SK-N-SH treated with all-trans-retinoic acid at 6 μM for 48 hours (cell line): ENCODE data around the gene SAXO1.

Experiments used
- ATAC-seq: fragments of 200-7000 bp; cut with Tn5 transposase; 3 replicates; pipeline ENCODE4 v1.9.1; 2020; ENCODE audit warnings: mild to moderate bottlenecking, moderate library complexity
- ARNTL ChIP-seq: fragments of 450-650 bp; formaldehyde crosslinking; IDR thresholded peaks from 2 replicates; pipeline ENCODE4 v1.5.0; 2020; ENCODE audit warnings: low read depth, mild to moderate bottlenecking, moderate library complexity, borderline replicate concordance
- BACH2 ChIP-seq: fragments of 250-450 bp; sonication (Bioruptor Pico); IDR thresholded peaks from 2 replicates; pipeline ENCODE4 v1.9.0; 2021; ENCODE audit warnings: mild to moderate bottlenecking, borderline replicate concordance
- CSDC2 ChIP-seq: fragments of 250-450 bp; sonication (Bioruptor Pico); IDR thresholded peaks from 2 replicates; pipeline ENCODE4 v1.5.0; 2020; ENCODE audit warnings: mild to moderate bottlenecking, moderate library complexity
- ESRRG ChIP-seq: fragments of 250-450 bp; sonication (Bioruptor Pico); IDR thresholded peaks from 2 replicates; pipeline ENCODE4 v1.6.1; 2021; ENCODE audit warnings: mild to moderate bottlenecking
- GLIS3 ChIP-seq: fragments of 250-450 bp; sonication (Bioruptor Pico); IDR thresholded peaks from 2 replicates; pipeline ENCODE4 v1.5.0; 2020; ENCODE audit warnings: mild to moderate bottlenecking, moderate library complexity
- ISL1 ChIP-seq: fragments of 250-450 bp; sonication (Bioruptor Pico); IDR thresholded peaks from 2 replicates; pipeline ENCODE4 v2.1.2; 2022; ENCODE audit warnings: mild to moderate bottlenecking, moderate library complexity
- OSR1 ChIP-seq: fragments of 250-450 bp; sonication (Bioruptor Pico); IDR thresholded peaks from 2 replicates; pipeline ENCODE4 v1.8.0; 2022; ENCODE audit warnings: moderate library complexity, mild to moderate bottlenecking, inconsistent platforms
- PPARA ChIP-seq: fragments of 250-450 bp; sonication (Bioruptor Pico); IDR thresholded peaks from 2 replicates; pipeline ENCODE4 v1.5.0; 2020; ENCODE audit warnings: mild to moderate bottlenecking, borderline replicate concordance
- RARB ChIP-seq: fragments of 250-450 bp; sonication (Bioruptor Pico); IDR thresholded peaks from 2 replicates; pipeline ENCODE4 v1.8.0; 2021; ENCODE audit warnings: mild to moderate bottlenecking, moderate library complexity
- SNAI2 ChIP-seq: fragments of 250-450 bp; sonication (Bioruptor Pico); IDR thresholded peaks from 2 replicates; pipeline ENCODE4 v1.5.0; 2020; ENCODE audit warnings: mild to moderate bottlenecking, moderate library complexity
- TCF4 ChIP-seq: fragments of 250-450 bp; sonication (Bioruptor Pico); IDR thresholded peaks from 2 replicates; pipeline ENCODE4 v1.8.0; 2021; ENCODE audit warnings: mild to moderate bottlenecking, moderate library complexity, borderline replicate concordance
- TOX ChIP-seq: fragments of 250-450 bp; sonication (Bioruptor Pico); IDR thresholded peaks from 2 replicates; pipeline ENCODE4 v1.8.0; 2021; ENCODE audit warnings: mild to moderate bottlenecking, moderate library complexity, borderline replicate concordance
- ZC3H10 ChIP-seq: fragments of 250-450 bp; sonication (Bioruptor Pico); IDR thresholded peaks from 2 replicates; pipeline ENCODE4 v1.5.1; 2021; ENCODE audit warnings: mild to moderate bottlenecking, moderate library complexity
- ZFP3 ChIP-seq: fragments of 250-450 bp; sonication (Bioruptor Pico); IDR thresholded peaks from 2 replicates; pipeline ENCODE4 v1.5.0; 2020; ENCODE audit warnings: mild to moderate bottlenecking, moderate library complexity
- ZFP30 ChIP-seq: fragments of 450-650 bp; formaldehyde crosslinking; IDR thresholded peaks from 2 replicates; pipeline ENCODE4 v1.5.0; 2022; ENCODE audit warnings: mild to moderate bottlenecking, moderate library complexity
- ZNF565 ChIP-seq: fragments of 450-650 bp; formaldehyde crosslinking; conservative IDR thresholded peaks from 2 replicates; pipeline ENCODE4 v1.5.0; 2020; ENCODE audit warnings: low read depth, mild to moderate bottlenecking, moderate library complexity
- ZNF70 ChIP-seq: fragments of 450-650 bp; formaldehyde crosslinking; IDR thresholded peaks from 2 replicates; pipeline ENCODE4 v1.5.0; 2020; ENCODE audit warnings: mild to moderate bottlenecking, moderate library complexity
- ZNF8 ChIP-seq: fragments of 450-650 bp; formaldehyde crosslinking; IDR thresholded peaks from 2 replicates; pipeline ENCODE4 v1.5.0; 2020; ENCODE audit warnings: mild to moderate bottlenecking, moderate library complexity
- TF ChIP-seq, protein P1 (sequence below): fragments of 250-450 bp; sonication (Bioruptor Pico); IDR thresholded peaks from 2 replicates; pipeline ENCODE4 v1.5.1; 2021; ENCODE audit warnings: mild to moderate bottlenecking, moderate library complexity
- TF ChIP-seq, protein P2 (sequence below): fragments of 250-450 bp; sonication (Bioruptor Pico); IDR thresholded peaks from 2 replicates; pipeline ENCODE4 v1.8.0; 2020; ENCODE audit warnings: mild to moderate bottlenecking, moderate library complexity, borderline replicate concordance
- TF ChIP-seq, protein P3 (sequence below): fragments of 250-450 bp; sonication (Bioruptor Pico); IDR thresholded peaks from 2 replicates; pipeline ENCODE4 v1.5.1; 2020; ENCODE audit warnings: low read depth, mild to moderate bottlenecking, moderate library complexity
- TF ChIP-seq, protein P4 (sequence below): fragments of 250-450 bp; sonication (Bioruptor Pico); IDR thresholded peaks from 2 replicates; pipeline ENCODE4 v1.5.0; 2020; ENCODE audit warnings: mild to moderate bottlenecking, moderate library complexity

SAXO1 gene

DNA sequence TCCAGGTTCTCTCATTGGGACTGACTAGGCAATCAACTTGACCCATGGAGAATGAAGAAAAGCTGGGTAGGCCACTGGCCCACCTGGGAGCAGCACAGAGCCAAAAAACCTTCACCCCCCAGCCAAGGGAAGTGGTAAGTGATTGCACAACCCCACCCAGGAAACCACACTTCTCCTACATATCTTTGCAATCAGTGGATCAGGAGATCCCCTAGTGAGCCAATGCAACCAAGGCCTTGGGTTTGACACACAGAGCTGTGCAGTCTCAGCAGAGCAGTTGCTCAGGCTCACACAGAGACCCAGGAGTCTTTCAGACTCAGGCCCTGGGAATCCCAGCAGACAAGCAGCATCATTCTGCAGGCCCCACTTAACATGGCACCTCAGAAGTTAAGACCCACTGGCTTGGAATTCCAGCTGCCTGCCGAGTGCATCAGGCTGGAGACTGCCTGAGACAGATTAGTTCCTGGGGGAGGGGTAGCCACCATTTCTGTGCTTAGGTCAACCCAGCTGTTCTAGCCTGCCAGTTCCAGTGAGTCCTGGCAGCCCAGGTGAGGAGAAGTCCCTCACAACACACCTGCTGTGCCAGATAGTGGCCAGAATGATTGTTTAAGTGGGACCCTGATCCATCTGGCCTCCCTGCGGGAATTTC, 136.4 kb downstream of the SAXO1 start (continued):
- TF ChIP-seq ZC3H10 (CRISPR knock-in tag), result no peak
- no peak for TF ChIP-seq ZNF565 (CRISPR knock-in tag)
- TF ChIP-seq, all 23 proteins: peak for 0

DNA sequence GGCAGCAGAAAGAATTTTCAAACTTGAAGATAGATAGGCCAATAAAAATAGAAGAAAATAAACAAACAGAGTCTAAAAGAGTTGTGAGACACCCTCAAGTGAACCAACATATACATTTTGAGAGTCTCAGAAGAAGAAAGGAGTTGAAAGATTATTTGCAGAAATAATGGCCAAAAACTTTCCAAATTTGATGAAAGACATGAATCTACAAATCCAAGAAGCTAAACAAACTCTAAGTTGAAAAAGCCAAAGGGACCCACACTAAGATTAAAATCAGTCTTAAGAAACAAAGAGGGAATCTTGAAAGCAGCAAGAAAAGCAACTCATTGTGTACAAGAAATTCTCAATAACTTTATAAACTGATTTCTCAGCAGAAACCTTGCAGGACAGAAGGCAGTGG, 137.0 kb downstream of the SAXO1 start:
- no peak for ATAC-seq
- TF ChIP-seq, protein P1, sequence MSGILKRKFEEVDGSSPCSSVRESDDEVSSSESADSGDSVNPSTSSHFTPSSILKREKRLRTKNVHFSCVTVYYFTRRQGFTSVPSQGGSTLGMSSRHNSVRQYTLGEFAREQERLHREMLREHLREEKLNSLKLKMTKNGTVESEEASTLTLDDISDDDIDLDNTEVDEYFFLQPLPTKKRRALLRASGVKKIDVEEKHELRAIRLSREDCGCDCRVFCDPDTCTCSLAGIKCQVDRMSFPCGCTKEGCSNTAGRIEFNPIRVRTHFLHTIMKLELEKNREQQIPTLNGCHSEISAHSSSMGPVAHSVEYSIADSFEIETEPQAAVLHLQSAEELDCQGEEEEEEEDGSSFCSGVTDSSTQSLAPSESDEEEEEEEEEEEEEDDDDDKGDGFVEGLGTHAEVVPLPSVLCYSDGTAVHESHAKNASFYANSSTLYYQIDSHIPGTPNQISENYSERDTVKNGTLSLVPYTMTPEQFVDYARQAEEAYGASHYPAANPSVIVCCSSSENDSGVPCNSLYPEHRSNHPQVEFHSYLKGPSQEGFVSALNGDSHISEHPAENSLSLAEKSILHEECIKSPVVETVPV (CRISPR knock-in tag), result no peak
- TF ChIP-seq GLIS3 (CRISPR knock-in tag) (no peak), ZC3H10 (CRISPR knock-in tag) (no peak), ZNF8 (no peak), ZNF70 (CRISPR knock-in tag) (no peak), BACH2 (CRISPR knock-in tag) (no peak), ZNF565 (CRISPR knock-in tag) (no peak), ISL1 (no peak), OSR1 (no peak), TCF4 (CRISPR knock-in tag) (no peak), ARNTL (CRISPR knock-in tag) (no peak), PPARA (no peak), TOX (CRISPR knock-in tag) (no peak), ESRRG (no peak), RARB (CRISPR knock-in tag) (no peak), ZFP3 (no peak), ZFP30 (CRISPR knock-in tag) (no peak)
- TF ChIP-seq, protein P2, sequence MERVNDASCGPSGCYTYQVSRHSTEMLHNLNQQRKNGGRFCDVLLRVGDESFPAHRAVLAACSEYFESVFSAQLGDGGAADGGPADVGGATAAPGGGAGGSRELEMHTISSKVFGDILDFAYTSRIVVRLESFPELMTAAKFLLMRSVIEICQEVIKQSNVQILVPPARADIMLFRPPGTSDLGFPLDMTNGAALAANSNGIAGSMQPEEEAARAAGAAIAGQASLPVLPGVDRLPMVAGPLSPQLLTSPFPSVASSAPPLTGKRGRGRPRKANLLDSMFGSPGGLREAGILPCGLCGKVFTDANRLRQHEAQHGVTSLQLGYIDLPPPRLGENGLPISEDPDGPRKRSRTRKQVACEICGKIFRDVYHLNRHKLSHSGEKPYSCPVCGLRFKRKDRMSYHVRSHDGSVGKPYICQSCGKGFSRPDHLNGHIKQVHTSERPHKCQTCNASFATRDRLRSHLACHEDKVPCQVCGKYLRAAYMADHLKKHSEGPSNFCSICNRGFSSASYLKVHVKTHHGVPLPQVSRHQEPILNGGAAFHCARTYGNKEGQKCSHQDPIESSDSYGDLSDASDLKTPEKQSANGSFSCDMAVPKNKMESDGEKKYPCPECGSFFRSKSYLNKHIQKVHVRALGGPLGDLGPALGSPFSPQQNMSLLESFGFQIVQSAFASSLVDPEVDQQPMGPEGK (CRISPR knock-in tag), result no peak
- TF ChIP-seq, protein P3, sequence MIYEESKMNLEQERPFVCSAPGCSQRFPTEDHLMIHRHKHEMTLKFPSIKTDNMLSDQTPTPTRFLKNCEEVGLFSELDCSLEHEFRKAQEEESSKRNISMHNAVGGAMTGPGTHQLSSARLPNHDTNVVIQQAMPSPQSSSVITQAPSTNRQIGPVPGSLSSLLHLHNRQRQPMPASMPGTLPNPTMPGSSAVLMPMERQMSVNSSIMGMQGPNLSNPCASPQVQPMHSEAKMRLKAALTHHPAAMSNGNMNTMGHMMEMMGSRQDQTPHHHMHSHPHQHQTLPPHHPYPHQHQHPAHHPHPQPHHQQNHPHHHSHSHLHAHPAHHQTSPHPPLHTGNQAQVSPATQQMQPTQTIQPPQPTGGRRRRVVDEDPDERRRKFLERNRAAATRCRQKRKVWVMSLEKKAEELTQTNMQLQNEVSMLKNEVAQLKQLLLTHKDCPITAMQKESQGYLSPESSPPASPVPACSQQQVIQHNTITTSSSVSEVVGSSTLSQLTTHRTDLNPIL (CRISPR knock-in tag), result no peak
- TF ChIP-seq, protein P4, sequence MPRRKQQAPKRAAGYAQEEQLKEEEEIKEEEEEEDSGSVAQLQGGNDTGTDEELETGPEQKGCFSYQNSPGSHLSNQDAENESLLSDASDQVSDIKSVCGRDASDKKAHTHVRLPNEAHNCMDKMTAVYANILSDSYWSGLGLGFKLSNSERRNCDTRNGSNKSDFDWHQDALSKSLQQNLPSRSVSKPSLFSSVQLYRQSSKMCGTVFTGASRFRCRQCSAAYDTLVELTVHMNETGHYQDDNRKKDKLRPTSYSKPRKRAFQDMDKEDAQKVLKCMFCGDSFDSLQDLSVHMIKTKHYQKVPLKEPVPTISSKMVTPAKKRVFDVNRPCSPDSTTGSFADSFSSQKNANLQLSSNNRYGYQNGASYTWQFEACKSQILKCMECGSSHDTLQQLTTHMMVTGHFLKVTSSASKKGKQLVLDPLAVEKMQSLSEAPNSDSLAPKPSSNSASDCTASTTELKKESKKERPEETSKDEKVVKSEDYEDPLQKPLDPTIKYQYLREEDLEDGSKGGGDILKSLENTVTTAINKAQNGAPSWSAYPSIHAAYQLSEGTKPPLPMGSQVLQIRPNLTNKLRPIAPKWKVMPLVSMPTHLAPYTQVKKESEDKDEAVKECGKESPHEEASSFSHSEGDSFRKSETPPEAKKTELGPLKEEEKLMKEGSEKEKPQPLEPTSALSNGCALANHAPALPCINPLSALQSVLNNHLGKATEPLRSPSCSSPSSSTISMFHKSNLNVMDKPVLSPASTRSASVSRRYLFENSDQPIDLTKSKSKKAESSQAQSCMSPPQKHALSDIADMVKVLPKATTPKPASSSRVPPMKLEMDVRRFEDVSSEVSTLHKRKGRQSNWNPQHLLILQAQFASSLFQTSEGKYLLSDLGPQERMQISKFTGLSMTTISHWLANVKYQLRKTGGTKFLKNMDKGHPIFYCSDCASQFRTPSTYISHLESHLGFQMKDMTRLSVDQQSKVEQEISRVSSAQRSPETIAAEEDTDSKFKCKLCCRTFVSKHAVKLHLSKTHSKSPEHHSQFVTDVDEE (CRISPR knock-in tag), result no peak

DNA sequence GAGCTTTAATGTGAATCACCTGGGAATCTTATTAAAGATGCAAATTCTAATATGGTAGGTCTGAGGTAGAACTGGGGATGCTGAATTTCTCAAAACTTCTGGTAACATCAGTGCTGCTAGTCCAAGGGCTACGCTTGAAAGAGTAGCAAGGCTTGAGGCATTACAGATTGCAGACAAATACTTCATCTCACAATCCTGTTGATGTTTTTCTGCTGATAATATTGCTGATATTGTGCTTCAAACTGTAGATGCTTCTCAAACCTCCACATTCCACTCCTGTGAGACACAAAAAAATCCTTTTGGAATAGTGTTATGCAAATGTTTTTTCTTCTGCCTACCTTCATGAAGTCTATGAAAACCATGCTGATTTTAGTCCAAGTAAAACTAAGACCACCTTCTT, 139.5 kb downstream of the SAXO1 start:
- ATAC-seq, result no peak
- TF ChIP-seq, protein P2 (CRISPR knock-in tag), result no peak
- TF ChIP-seq TCF4 (CRISPR knock-in tag) (no peak), SNAI2 (CRISPR knock-in tag) (no peak), GLIS3 (CRISPR knock-in tag) (no peak), ZFP3 (no peak), CSDC2 (no peak), PPARA (no peak), ZNF70 (CRISPR knock-in tag) (no peak), ZNF8 (no peak), ZC3H10 (CRISPR knock-in tag) (no peak), ZFP30 (CRISPR knock-in tag) (no peak)
- TF ChIP-seq, protein P3 (CRISPR knock-in tag), result no peak
